Osteoblast (primary cell): ENCODE measurements around the gene VWDE. TPM values are rescaled to one million over a fixed set of nuclear protein-coding genes. Genes with fewer than 3 reads are reported as not detected.
"Not testable (repeated sequence)": the region's sequence is repeated elsewhere in the genome, so short reads cannot be mapped to it uniquely, and the experiment has no call there.

ENCODE experiments used
- DNase-seq: peaks from one replicate; pipeline ENCODE4 v3.0.0; 2011; ENCODE audit warnings: low spot score, mixed read lengths; ENCODE audit not compliant: insufficient read length; ENCODE audit errors: missing footprints
- H2AFZ ChIP-seq: 2 replicates; pipeline ENCODE4 v1.6.0; 2011; ENCODE audit warnings: mild to moderate bottlenecking, low read length
- H3K27ac ChIP-seq: 2 replicates; pipeline ENCODE4 v1.5.1; 2011; ENCODE audit warnings: mild to moderate bottlenecking, low read depth, low read length, moderate library complexity
- H3K27me3 ChIP-seq: 2 replicates; pipeline ENCODE4 v1.6.0; 2012; ENCODE audit warnings: mild to moderate bottlenecking, control low read depth, inconsistent platforms, low read length, moderate library complexity; ENCODE audit not compliant: insufficient read depth
- H3K36me3 ChIP-seq: 2 replicates; pipeline ENCODE4 v1.5.1; 2011; ENCODE audit warnings: mild to moderate bottlenecking, low read length, control low read depth, moderate library complexity; ENCODE audit not compliant: insufficient read depth
- H3K4me1 ChIP-seq: 2 replicates; pipeline ENCODE4 v1.5.1; 2011; ENCODE audit warnings: mild to moderate bottlenecking, low read length, control low read depth, moderate library complexity; ENCODE audit not compliant: insufficient read depth
- H3K4me2 ChIP-seq: 2 replicates; pipeline ENCODE4 v1.6.0; 2011; ENCODE audit warnings: mild to moderate bottlenecking, low read length; ENCODE audit not compliant: insufficient read depth
- H3K4me3 ChIP-seq: fragments of 200-600 bp; sonication (generic); 3 replicates; pipeline ENCODE4 v1.5.1; 2012; ENCODE audit warnings: mild to moderate bottlenecking, low read length, inconsistent platforms; ENCODE audit not compliant: insufficient read depth
- H3K79me2 ChIP-seq: 2 replicates; pipeline ENCODE4 v1.6.0; 2012; ENCODE audit warnings: mild to moderate bottlenecking, low read length, control low read depth, inconsistent platforms; ENCODE audit not compliant: insufficient read depth
- H3K9me3 ChIP-seq: 2 replicates; pipeline ENCODE4 v1.5.1; 2011; ENCODE audit warnings: low read depth, low read length, control low read depth
- H4K20me1 ChIP-seq: 2 replicates; pipeline ENCODE4 v1.6.0; 2012; ENCODE audit warnings: mild to moderate bottlenecking, low read length, control low read depth; ENCODE audit not compliant: insufficient read depth
- CTCF ChIP-seq: IDR thresholded peaks from 2 replicates; pipeline ENCODE4 v1.5.1; 2011; ENCODE audit warnings: mild to moderate bottlenecking, low read depth, low read length, moderate library complexity; ENCODE audit errors: extremely low read depth
- total RNA-seq: library from RNA; depleted of rRNA; stranded (reverse); fragments of >200 nt; gene quantifications from 2 replicates; pipeline ENCODE4 v1.2.3, GENCODE V29; 2012

The VWDE gene
- total RNA-seq, 1 donor, result under 0.01 TPM

GRCh38 chr7:12401538-12402364 is 1.9 kb downstream of the VWDE start:
- no peak for TF ChIP-seq CTCF
- no peak overlapping the region for H3K27ac ChIP-seq
- H3K27me3 ChIP-seq, result peaks cover 7% of the 10 kb centered on the region

GRCh38 chr7:12398186-12398585 is 5.5 kb downstream of the VWDE start:
- Histone ChIP-seq H3K27me3 (peaks cover 4% of the 10 kb centered on the region), H3K9me3 (no peaks in the 10 kb centered on the region), H2AFZ (no peak overlapping the region), H4K20me1 (no peaks in the 10 kb centered on the region), H3K79me2 (no peaks in the 10 kb centered on the region), H3K4me1 (no peaks in the 10 kb centered on the region), H3K4me3 (no peak overlapping the region), H3K36me3 (no peaks in the 10 kb centered on the region), H3K27ac (no peak overlapping the region), H3K4me2 (no peak overlapping the region)
- TF ChIP-seq CTCF, result no peak
- DNase-seq, result no peak

More at GRCh38 chr7:12401538-12402364, 1.9 kb downstream of the VWDE start:
- no peak for DNase-seq
- Histone ChIP-seq H3K9me3 (no peaks in the 10 kb centered on the region), H3K4me3 (no peak overlapping the region), H3K36me3 (no peaks in the 10 kb centered on the region), H3K4me2 (no peak overlapping the region), H3K79me2 (no peaks in the 10 kb centered on the region), H2AFZ (no peak overlapping the region), H4K20me1 (no peaks in the 10 kb centered on the region), H3K4me1 (no peaks in the 10 kb centered on the region)

GRCh38 chr7:12397671-12398070 is 6.0 kb downstream of the VWDE start:
- Histone ChIP-seq H3K36me3 (no peaks in the 10 kb centered on the region), H3K4me2 (no peak overlapping the region), H3K79me2 (no peaks in the 10 kb centered on the region), H2AFZ (no peak overlapping the region), H3K9me3 (no peaks in the 10 kb centered on the region), H3K4me1 (no peaks in the 10 kb centered on the region), H3K27me3 (peaks cover 4% of the 10 kb centered on the region), H3K4me3 (no peak overlapping the region), H4K20me1 (no peaks in the 10 kb centered on the region), H3K27ac (no peak overlapping the region)
- no peak for TF ChIP-seq CTCF
- no peak for DNase-seq

- not testable (repeated sequence) for H2AFZ ChIP-seq, H4K20me1 ChIP-seq, H3K4me3 ChIP-seq, H3K79me2 ChIP-seq, H3K9me3 ChIP-seq, H3K36me3 ChIP-seq, H3K4me2 ChIP-seq, H3K27ac ChIP-seq, H3K27me3 ChIP-seq, DNase-seq, H3K4me1 ChIP-seq
Observed at GRCh38 chr7:12396670-12397069, 7.0 kb downstream of the VWDE start.
